Measurements from ENCODE around the gene NKX3-2.

The NKX3-2 gene

DNA sequence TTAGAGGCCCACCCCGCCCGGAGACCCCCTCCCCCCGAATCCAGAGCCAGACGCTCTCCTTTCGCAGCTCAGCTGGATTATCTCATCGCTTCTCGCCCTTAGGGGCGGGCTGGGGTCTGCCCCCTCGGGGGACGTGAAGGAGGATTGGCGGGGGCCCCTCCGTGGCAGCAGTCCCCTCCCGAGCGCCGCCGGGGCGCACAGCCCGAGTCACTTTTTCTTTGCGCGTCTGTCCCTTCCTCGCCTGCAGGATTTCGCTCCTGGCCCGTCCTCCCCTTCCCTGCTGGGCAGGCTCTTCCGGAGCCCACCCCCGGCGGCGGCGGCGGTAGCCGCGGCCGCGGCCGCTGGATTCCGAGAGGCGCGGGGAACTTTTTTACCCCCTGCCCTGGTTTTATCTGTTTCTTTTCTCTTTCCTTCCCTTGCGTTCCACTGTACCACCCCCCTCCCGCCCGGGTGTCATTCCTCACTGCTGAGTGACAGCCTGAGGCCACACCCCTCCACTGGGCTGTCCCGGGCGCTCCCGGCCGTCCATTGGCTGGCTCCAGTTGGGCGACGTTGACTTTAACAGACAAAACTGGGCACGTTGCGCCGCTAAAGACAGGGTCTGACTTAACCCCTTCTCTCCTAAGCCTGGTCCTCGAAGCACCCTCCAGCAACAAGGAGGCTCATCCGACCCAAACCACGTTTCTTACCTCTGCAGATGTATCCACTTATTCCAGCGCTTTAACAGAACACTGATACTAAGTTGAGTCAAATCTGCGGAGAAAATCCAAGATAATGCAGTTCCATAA, 492 bp upstream of the NKX3-2 start:
- no peak for DNase-seq

DNA sequence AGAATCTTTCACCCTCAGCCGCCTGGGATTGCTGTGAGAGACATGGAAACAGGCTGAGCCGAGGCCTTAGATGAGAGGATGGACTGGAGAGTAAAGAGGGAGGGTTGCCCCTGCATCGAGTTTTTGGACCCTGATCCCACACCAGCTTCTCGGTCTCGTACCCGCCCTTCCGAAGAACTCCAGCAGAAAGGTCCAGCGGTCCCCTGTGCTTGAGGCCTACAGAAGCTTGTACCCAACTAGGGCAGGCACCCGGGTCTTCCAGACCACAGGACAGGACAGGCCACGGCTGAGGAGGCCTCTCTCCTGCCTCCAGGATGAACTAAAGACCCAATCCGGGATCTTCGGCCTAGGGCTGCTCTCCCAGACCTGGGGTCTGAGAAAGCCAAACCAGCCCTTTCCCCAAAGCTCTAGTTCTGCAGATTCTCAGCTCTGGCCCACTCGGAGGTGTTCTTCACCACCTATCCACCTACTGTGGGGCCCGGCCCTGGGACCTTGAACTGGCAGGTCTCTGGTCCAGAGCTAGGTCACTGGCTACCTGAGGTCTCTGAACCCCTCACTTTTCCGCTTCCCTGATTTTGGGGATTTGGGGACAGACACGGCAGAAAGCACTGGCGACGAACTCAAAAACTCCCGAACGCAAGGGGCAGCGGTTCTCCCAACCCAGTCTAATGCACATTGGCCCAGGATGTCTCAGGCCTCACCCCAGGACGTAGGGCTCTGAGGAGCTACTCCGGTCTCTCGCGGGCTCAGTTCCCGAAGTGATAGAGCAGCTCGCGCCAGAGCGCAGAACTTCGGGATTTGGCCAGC, 1.1 kb downstream of the NKX3-2 start:
- DNase-seq, result no peak

DNA sequence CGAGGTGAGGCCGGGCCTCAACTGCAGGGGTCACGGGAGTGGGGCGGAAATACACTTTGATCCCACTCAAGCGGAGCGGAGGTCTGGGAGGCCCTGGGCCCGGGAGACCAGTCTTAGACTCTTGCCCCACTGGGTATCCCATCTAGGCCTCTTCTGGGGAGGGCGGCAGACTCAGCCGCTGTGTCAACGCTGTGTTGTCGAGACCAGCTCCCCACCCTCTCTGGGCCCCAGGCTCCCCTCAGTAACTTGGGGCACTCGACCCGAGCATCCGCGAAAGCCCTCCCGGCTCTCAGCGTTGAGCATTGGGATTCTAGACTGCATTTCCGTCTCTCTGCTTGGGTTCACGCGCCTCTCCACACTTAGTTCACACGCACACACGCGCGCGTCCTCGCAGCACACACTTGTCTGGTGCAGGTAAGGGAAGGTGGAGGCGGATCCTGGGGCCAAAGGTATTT, 1.7 kb downstream of the NKX3-2 start:
- DNase-seq, result no peak

DNA sequence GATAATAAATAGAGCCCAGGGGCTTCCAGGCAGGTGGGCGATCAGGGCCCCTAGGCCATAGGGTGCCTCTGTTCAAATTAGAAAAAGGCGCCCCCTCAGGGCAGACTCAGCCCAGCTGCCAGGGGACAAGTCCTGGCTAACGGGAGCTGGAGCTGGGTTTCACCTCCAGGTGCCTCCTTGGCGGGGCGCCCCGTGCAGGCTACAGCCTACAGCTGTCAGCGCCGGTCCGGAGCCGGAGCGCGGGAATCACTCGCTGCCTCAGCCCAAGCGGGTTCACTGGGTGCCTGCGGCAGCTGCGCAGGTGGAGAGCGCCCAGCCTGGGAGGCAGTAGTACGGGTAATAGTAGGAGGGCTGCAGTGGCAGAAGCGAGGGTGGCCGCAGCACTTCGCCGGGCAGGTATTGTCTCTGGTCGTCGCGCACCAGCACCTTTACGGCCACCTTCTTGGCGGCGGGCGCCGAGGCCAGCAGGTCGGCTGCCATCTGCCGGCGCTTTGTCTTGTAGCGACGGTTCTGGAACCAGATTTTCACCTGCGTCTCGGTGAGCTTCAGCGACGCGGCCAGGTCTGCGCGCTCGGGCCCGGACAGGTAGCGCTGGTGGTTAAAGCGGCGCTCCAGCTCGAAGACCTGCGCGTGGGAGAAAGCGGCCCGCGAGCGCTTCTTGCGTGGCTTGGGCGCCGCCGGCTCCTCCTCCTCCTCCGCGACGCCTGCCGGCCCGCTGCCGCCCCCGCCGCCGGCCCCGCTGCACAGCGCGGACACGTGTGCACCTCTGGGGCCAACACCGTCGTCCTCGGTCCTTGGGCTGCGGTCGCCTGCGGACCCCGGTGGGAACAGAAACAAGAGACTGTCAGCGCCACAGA, 2.4 kb downstream of the NKX3-2 start:
- DNase-seq, result no peak

DNA sequence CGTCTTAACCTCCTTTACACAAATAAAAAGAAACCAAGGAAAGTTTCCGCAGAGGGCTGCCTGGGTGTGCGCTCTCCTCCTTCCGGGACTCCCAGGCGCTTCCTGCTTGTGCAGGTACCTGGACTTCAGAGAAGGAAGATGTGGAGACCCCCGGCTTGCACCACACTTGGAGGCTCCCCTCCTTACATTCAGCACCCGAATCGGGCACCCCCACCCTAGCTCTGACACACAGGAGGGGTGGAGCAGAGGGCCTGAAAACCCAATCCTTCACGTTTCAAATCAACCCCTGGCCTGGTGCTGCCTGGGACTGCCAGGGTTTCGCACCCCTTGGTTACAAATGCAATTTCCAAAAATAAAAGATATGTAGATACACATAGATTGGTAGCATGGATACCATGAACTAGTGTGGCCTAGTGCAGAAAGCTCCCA, 3.1 kb downstream of the NKX3-2 start:
- no peak for DNase-seq

DNA sequence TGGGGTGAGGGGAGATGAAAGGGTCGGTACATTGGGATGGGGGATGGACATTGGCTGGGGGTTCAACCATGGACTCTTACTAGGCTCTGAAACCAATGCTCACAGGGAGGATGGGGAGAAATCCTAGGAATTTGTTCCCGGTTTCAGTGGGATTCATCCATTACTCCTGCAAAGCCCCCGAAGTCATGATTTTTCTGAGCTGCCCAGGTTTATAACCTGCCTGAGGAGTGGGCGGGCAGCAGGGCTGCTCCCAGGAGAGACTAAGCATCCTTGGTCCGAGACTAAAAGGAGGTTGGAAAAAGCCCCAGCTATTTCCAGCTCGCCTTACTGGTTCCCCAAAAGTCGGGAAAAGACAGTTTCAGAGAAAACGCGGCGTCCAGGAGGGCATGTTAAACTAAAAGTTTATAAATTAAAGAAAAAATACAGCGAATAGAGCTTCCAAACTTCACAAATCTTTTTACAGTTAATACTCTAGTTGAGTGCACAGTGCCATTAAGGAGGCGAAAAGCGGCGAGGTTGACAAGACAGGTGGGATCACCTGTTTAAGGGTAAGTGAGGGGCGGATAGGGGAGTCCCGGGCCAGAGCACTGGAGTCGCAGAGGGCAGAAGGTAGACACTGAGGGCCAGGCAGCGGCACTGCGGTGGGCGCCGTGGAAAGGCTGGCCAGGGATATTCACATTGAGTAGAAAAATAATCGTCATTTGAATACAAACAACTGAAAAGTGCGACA, 3.7 kb downstream of the NKX3-2 start:
- no peak for DNase-seq

DNA sequence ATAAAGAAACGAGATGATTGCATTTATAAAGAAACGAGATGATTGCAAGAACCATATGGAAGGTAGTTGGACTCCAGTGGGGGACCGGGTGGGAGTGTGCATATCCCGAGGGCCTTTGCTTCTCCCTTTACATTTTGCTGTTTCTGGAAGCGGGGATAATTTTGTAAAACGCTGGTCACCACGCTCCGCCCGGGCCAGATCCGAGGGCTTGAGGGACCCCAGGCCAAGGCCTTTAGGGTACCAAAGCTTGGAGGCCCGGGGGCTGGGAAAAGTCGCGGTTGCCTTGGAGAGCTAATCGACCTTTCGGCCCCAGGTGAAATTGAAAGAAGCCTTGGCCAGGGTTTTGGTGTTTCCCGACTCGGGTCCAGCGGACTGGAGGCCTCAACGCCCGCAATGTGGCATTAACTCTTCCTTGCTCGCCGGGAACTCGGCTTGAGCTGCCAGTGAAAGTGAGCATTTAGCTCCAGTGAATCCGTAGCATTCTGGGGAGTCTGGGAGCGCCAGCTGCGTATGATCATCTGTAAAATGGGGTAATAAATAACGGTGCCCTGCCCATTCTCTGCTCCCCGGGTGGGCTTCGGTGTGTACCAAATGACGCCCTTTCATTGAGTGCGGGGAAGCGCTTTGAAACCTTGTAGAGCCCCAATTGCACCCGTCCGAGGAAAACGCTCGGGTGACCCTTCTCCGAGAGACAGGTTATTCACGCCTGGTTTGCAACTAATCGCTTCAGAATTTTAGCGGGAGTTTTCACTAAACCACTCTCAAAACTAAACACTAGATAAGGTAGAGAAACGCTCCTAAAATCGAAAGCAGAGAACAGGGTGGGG, 4.5 kb downstream of the NKX3-2 start:
- DNase-seq, result no peak

DNA sequence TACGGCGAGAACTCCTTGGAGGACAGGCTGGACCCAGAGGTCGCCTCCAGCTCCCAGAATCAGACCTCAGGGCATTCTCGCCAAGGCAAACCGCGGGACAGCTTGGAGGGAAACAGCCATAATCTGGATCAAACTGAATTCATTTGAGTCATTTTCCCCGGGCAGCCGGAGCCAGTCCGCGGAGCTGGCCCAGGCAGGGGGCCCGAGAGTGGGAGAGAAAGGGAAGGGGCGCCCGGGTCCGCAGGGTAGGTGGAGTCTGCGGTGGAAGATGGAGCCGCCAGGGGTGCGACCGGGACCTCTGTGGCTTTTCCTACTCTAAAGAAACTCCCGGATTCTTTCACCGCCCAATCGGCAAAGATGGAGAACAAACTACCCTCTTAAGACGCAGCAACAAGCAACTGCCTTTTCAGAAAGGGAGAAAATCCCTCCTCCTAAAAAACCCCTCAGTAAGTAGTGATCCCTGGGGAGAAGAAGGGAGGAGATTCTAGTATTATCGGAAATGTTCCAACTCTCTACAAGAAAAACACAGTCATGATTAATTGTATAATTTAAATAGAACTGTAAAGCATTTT, 5.2 kb downstream of the NKX3-2 start:
- DNase-seq, result no peak

DNA sequence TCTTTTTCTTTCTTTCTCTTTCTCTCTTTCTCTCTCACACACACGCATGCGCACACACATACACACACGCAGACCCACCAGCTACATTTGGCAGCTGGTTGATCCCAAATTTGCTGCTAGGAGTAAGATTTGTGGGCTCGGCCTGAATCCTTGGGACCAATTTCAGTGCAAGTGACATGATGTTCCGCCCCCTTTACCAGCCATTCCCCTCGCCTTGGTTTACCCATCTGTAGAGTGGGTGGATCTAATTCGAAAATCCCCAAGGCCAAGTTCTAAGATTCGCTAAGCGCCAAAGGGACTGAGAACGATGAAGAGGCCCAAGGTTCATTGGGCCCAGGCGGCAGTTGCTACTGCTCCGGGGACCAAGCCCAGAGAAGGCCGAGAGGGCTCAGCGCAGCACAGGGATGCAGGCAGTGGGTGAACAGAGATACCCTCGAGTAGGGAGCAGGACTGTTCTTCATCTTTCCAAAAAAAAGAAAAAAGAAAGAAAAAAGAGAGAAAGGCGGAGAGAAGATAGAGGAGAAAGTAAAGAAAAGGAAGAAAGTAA, 5.8 kb downstream of the NKX3-2 start:
- DNase-seq, result no peak

DNA sequence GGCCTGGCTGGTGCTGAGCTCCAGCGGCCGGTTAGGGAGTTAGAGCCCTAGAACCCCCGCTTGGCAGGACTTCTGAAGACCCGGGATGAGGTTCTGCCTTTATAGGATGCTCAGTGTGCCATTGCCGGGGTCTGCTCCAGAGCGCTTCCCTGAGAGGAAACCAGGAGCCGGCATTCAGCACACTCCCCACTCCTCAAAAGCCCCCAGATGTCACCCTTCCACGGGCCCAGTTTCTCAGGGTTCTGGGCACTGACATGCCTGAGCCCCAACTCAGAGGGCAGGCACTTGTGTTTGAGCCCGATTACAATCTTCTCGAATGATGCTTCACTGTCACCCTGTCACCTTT, 6.5 kb downstream of the NKX3-2 start:
- no peak for DNase-seq

DNA sequence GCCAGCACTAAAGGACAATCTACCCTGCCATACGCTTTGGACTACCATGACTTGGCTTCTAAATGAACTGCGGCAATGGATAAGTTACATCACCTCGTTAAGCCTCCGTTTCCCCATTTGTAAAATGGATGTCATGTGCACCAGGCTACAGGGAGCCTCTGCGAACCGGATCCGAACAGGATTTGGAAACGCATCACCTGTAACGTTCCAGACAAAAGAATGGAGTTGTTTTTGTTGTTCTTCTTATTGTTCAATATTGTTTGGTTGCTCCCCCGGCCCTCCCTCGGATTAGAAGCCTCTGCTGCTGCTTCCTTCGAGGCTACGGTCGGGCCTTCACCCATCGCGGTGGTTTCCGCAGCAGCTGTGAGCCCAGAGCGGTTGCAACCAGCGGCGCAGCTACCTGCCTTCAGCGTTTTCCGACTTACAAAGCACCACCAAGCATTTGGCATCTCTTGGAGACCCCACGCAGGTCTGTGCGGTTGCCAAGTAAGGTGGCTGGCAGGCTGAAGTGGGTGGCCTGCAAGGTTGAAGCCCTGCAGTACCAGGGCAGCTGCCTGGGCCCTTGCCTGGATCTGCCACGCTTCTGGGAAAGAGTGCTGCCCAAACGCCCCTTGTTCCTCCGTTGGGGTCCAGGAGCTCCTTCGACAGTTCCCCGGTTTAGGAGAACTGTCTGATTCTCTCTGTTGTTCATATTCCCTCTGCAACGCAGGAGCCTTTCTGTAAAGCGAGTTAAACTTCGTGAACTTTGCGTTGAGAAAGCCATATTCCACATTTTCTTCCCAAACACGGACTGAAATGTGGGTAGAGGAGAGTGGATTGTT, 7.1 kb downstream of the NKX3-2 start:
- no peak for DNase-seq

DNA sequence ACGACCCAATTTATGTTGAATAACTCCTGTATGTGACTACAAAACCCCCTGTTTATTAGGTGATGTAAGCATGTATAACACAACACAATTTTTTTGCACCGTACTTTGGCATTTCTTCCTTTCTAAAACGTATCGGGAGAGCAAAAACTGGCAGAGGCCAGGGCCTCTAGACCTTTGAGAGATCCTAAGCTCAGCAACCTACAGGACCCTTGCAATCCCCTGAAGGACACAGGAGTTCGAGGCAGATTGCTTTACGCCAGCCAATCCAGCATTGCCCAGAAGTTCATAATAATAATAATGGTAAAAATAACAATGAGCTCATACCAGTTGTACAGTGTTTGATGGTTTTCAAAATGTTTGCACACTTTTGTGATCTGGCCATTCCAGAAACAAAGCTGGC, 7.7 kb downstream of the NKX3-2 start:
- no peak for DNase-seq

DNA sequence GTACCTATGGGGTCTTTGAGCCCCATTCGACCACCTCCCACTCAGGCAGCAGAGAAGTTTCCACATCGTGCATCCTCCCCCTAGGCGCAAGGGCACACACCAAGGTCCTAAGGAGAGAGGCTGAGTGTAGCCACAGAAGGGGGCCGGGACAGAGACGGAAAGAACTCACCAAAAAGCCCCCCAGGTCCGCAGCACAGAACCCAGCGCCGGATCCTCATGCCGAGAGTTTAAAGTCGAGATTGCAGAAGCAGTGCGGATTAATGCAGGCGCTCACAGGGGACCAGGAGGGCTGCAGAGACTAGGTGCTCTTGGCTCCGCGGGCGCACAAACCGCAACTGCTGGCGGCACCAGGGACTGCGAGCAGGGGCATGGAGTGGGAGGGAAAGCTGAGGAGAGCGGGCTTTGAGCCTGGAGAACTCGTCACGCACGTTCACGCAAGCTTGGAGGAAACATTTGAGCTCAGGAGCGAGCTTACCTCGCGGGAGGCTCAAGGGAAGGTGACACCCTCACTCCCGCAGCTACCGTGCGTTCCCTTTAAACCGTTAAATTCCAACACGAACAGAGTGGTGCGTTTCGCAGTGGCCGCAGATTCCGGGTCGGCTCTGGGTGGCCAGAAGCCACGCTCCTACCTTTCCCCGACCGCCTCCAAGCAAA, 8.5 kb downstream of the NKX3-2 start:
- no peak for DNase-seq

DNA sequence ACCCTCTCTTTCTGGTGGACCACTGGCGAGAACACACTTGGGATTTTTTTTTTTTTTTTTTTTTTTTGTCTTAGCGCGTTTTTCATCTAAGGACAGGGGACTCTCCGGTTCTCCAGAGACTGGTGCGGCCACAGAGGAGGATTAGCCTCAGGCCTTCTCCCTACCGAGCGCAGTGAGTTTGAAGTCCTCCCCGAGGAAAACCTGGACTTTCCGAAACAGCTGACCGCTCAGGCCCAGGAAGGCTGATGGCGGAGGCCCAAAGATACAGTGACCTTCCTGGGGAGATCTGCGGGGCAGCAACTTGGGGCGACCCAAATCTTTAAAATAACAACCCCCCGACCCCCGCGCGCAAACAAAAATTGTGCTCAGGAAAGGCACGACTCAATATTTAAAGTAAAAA, 9.2 kb downstream of the NKX3-2 start:
- no peak for DNase-seq

DNA sequence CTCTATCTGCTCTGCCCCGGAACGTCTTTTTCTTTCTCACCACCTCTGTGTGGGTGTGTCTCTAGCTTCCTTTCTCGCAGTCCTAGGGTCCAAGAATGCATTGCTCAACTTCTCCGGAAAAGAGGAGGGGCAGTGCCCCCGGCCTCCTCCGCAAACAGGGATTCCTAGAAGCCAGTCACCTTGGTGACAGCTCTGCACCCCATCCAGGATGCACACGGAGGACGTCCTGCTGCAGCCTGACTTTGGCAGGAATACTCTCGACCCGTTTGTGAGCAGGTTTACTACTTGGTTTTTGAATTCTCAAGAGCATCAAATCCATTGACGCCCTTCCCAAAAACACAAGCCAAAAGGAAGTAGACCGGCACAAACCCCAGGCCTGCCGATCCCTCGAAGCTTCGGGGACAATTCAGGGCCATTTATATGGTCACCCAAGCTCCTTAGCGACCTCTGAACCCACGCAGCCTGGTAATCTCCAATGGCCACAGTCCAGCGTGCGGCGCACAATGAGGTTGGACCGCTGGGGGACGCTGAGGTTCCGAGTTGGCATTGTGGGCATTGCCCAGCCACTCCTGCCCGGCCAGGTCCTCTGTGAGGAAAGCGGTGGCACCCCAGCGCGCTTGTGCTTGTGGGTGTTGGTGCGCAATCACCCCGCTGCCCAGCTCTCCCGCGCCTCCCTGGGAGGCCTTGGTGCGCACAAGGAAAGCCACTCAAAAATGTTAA, 9.8 kb downstream of the NKX3-2 start:
- DNase-seq, result no peak

DNA sequence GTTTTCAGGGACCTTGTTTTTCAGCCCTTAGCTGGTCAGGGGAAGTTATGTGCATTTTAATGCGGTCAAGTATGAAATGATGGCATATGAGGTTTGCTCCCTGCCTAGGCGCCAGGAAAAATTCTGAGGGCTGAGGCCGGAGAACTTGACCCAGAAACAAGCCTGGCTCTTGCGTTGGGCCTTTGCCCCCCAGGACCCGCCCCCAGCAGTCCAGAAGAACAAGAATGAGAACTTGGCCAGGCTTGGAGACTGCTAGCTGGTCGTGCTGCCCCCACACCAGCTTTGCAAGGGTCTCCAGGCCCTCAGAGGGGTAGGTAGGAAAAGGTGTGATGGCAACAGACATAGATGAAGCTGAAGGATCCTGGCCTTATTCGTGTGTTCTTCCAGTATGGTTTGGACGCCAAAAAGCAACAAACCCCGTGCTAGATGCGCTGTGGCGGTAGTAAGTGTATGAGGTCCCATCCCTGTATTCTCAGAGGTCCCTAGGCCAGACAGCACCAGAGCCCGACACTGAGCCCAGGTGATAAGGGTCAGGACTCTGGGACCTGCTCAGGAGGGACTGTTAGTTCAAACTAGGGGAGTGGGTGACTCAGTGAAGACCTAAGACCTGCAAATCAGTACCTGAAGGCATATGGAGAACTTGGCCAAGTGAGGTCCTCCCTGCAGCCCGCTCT, 10.5 kb downstream of the NKX3-2 start:
- DNase-seq, result no peak

DNA sequence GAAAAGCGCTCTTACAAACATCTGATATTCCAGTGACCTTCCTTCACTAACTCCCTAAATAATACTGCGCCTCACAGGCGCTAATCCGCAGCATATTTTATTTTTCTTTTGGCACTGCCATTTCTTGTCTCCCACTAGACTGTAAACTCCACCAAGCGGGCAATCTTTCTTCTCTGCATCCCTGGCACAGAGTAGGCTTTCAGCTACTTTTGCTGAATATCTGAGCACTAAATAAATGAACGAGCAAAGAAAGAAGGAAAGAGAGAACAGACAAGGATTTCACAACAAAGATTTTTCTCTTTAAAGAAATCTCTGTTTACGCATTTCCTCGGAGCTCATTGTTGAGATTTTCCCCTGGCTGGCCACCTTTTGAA, 12.7 kb downstream of the NKX3-2 start:
- no peak for DNase-seq

All from NCI-H1436 treated with DMSO at 0.1 percent for 48 hours (cell line).